ENCODE results near the gene RPL28. TPM values are rescaled to one million over a fixed set of nuclear protein-coding genes. Genes with fewer than 3 reads are reported as not detected.

The RPL28 gene
- total RNA-seq, 1 donor from 2014 or later, result 1,017 TPM

DNA sequence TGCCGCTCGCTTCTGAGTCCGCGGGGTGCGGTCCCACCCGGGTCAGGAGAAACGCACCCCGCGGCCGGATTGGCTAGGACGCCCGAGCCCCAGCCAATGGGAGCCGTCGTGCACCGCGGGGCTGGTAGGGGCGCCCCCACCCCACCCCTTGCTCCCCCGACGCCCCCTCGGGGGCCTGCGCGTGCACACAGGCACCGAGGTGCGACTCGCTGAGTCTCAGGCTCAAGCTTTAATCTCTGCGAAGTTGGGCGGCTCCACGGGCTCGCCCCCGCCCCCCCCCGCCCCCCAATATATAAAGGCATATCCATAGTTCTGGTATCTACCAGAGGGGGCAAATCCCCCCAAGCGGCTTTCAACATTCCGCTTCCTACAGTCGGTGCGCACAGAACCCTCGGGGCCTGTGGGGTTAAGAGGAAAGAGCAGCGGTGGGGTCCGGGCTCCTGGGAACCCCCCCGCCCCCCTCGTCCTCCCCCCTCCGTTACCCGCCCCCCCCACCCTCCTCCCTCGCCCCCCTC, 31.0 kb upstream of the RPL28 start, which contains the start of gene COX6B2:
Gene COX6B2, minus strand, starts transcription at position 22 of the 515 bp plus-strand sequence. CDS start 198 bp downstream, outside the sequence.
- Histone ChIP-seq H3K79me2 (ENCODE audit: low read depth) (no peaks in the 10 kb centered on the region), H3F3A (ENCODE audit: low read depth) (peaks cover 23% of the 10 kb centered on the region), H3K36me3 (no peaks in the 10 kb centered on the region), H2AFZ (replicated peaks) (peak within 1 kb of the TSS; percentile 45), H3K27ac (no peak within 1 kb of the TSS), H3K4me1 (peaks cover 13% of the 10 kb centered on the region), H3K27me3 (peaks cover 66% of the 10 kb centered on the region), H3K4me3 (peak within 1 kb of the TSS; percentile 51), H4K20me1 (ENCODE audit: low read depth) (peaks cover 8% of the 10 kb centered on the region), H3K9me3 (ENCODE audit: low read depth) (no peaks in the 10 kb centered on the region), H3K4me2 (peak within 1 kb of the TSS; percentile 83), H3K9ac (no peak within 1 kb of the TSS)
- peaks cover 62% of the 10 kb centered on the region for H3K27me3 Mint-ChIP-seq (ENCODE audit: insufficient read depth, low read depth)
- TF ChIP-seq EZH2phosphoT487 (IDR thresholded peaks at IDR 0.05) (peak; percentile 80), EZH2 (IDR thresholded peaks at IDR 0.05) (peak; percentile 66), CTCF (IDR thresholded peaks at IDR 0.05) (no peak)
- peak within 1 kb of the TSS; percentile 84 for H3K4me3 Mint-ChIP-seq
- H3K36me3 Mint-ChIP-seq, result no peaks in the 10 kb centered on the region
- H3K9me3 Mint-ChIP-seq, result peaks cover 4% of the 10 kb centered on the region
- no peak within 1 kb of the TSS for H3K27ac Mint-ChIP-seq
- peaks cover 12% of the 10 kb centered on the region for H3K4me1 Mint-ChIP-seq
- peak; percentile 56 for DNase-seq (ENCODE audit: low spot score)

DNA sequence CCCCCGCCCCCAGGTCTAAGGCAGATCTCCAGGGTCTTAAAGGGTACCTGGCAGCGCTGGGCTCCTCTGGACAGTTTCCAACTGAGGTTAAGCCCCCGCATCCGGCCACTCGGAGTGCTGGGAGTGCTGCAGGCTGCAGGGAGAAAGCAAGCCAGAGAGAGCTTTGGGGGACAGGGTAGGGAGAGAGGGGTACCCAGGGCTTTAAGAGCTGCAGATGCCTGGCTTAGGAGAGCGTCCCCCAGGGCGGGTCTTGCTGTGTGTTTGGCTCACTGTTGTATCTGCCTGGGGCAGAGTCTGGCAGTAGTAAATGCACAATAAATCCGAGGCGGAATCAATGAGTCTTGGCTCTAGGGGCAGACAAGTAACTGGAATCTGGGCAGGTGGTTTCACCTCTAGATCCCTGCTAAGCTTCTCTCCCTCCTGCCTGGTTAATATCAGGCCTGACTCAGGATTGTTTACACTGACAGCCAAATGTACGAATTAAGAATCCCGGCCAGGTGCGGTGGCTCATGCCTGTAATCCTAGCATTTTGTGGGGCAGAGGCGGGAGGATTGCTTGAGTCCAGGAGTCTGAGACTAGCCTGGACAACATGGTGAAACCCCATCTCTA, 30.4 kb upstream of the RPL28 start:
- H4K20me1 ChIP-seq (ENCODE audit: low read depth), result peaks cover 8% of the 10 kb centered on the region
- Mint-ChIP-seq H3K4me1 (peaks cover 12% of the 10 kb centered on the region), H3K27ac (no peak overlapping the region), H3K36me3 (no peaks in the 10 kb centered on the region), H3K27me3 (ENCODE audit: insufficient read depth, low read depth) (peaks cover 61% of the 10 kb centered on the region), H3K4me3 (peak overlapping the region; percentile 48), H3K9me3 (peaks cover 4% of the 10 kb centered on the region)
- no peaks in the 10 kb centered on the region for H3K79me2 ChIP-seq (ENCODE audit: low read depth)
- peak; percentile 69 for DNase-seq (ENCODE audit: low spot score)
- no peak overlapping the region for H3K9ac ChIP-seq
- no peak overlapping the region for H3K27ac ChIP-seq
- peaks cover 66% of the 10 kb centered on the region for H3K27me3 ChIP-seq
- peaks cover 22% of the 10 kb centered on the region for H3F3A ChIP-seq (ENCODE audit: low read depth)
- no peak overlapping the region for H3K4me3 ChIP-seq
- no peaks in the 10 kb centered on the region for H3K9me3 ChIP-seq (ENCODE audit: low read depth)
- H3K36me3 ChIP-seq, result no peaks in the 10 kb centered on the region
- no peak overlapping the region for H2AFZ ChIP-seq (replicated peaks)
- peaks cover 13% of the 10 kb centered on the region for H3K4me1 ChIP-seq
- no peak overlapping the region for H3K4me2 ChIP-seq
- TF ChIP-seq CTCF (IDR thresholded peaks at IDR 0.05) (no peak), EZH2phosphoT487 (IDR thresholded peaks at IDR 0.05) (no peak), EZH2 (IDR thresholded peaks at IDR 0.05) (no peak)

GRCh38 chr19:55358493-55358892, 27.2 kb upstream of the RPL28 start:
- H3K4me1 Mint-ChIP-seq, result peaks cover 2% of the 10 kb centered on the region

More at GRCh38 chr19:55358493-55358892, 27.2 kb upstream of the RPL28 start:
- H3K4me3 Mint-ChIP-seq, result no peak overlapping the region
- Histone ChIP-seq H3K9me3 (ENCODE audit: low read depth) (no peaks in the 10 kb centered on the region), H3K36me3 (no peaks in the 10 kb centered on the region), H3F3A (ENCODE audit: low read depth) (peaks cover 18% of the 10 kb centered on the region), H3K27ac (no peak overlapping the region), H3K79me2 (ENCODE audit: low read depth) (no peaks in the 10 kb centered on the region), H3K9ac (no peak overlapping the region), H3K4me3 (no peak overlapping the region), H3K27me3 (peaks cover 41% of the 10 kb centered on the region), H3K4me1 (peaks cover 17% of the 10 kb centered on the region), H3K4me2 (no peak overlapping the region), H4K20me1 (ENCODE audit: low read depth) (no peaks in the 10 kb centered on the region), H2AFZ (replicated peaks) (no peak overlapping the region)
- H3K27me3 Mint-ChIP-seq (ENCODE audit: insufficient read depth, low read depth), result peaks cover 40% of the 10 kb centered on the region
- TF ChIP-seq EZH2phosphoT487 (IDR thresholded peaks at IDR 0.05) (no peak), CTCF (IDR thresholded peaks at IDR 0.05) (no peak), EZH2 (IDR thresholded peaks at IDR 0.05) (no peak)
- H3K9me3 Mint-ChIP-seq, result no peaks in the 10 kb centered on the region
- DNase-seq (ENCODE audit: low spot score), result no peak
- H3K27ac Mint-ChIP-seq, result no peak overlapping the region
- H3K36me3 Mint-ChIP-seq, result no peaks in the 10 kb centered on the region
